ENCODE data around the gene RUNX2.

Gene RUNX2

GRCh38 chr6:45595010-45595851 is 267.1 kb downstream of the RUNX2 start:
- no peak for DNase-seq

- DNase-seq, result no peak
These were observed 269.3 kb downstream of the RUNX2 start for GRCh38 chr6:45597424-45597823.

GRCh38 chr6:45599053-45599452 is 270.9 kb downstream of the RUNX2 start:
- DNase-seq, result no peak

- DNase-seq, result no peak
These were observed 277.8 kb downstream of the RUNX2 start for GRCh38 chr6:45605971-45606370.

DNA sequence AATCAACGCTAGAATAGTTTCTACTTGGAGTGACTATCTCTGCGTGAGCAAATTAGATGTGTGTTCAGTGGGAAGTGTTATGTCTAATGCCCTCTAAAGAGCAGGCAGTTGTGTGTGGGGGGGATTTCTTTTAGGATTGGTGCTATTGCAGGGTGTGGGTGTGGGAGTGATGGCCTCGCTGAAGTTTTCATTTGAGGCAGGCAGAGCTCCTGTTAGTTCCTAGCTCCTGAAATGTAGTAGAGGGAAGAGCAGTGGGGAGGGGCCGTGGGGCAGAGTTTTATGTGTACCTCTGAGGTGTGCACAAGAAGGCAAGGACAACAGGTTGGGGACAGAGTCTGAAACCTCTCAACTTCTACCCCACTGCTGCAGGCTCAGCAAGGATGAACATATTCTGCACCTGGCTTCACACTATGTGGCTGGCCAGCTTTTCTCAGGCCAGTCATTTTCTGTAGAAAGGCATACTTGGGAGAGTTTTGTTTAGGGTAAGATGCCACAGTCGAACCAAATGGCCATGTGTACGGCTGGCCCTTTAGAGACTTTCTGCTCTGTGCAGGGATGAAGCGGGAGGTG is 278.8 kb downstream of the RUNX2 start:
- DNase-seq, result no peak

DNA sequence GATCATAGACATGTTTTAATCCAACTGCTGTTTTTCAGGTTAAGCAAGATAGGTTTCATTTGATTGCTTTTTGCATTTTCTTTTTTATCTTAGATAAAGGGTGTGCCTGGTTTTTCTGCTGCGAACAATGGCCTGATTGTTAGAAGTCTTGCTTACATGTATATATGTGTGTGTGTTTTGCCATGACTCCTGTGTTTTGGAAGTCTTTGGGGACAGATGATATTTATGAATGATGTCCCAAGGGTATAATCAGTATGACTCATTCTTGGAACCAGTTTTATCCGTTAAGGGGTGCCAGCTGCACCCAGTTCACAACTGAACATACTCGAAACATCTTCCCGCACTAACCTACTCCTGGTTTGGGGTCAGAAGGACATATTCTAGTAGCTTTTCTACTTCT is 279.7 kb downstream of the RUNX2 start:
- no peak for DNase-seq

GRCh38 chr6:45608252-45608913 is 280.3 kb downstream of the RUNX2 start:
- DNase-seq, result no peak

DNA sequence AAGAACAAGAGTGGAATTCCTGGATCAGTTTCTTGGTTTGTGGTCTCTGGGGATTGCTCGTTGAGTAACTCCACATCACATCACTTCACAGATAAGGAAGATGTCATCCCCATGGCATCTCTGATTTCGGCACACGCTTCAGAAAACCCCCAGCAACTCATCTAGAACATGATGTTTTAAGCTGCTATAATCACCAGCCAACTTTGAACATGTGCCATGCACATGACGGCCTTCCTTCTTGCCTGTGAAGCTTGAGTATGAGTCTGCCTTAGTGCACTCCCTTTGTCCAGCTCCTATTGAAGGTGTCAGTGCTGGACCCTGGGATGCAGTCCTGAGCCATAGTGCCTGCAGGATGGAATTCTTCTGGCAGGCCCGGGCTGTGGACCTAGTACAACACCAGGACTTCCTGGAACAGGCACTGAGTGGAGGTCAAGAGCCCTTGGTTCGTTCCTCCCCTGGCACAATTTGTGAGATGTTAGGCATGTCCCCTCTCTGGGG is 281.1 kb downstream of the RUNX2 start:
- no peak for DNase-seq

DNA sequence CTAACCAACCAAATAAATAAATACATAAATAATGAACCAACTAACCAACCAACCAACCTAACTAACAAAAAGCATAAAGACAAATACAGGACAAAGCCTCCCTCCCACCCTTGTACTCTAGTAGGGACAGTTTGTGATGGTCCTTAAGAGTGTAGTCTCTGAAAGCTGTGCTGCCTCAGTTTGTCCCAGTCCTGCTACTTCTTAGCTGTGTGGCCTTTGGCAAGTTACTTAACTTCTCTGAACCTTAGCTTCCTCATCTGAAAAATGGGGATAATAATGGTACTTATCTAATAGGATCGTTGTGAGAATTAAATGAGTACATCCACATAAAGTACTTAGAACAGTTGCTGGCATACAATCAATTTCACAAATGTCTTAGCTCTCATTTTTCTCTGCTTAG is 282.2 kb downstream of the RUNX2 start:
- no peak for DNase-seq

DNA sequence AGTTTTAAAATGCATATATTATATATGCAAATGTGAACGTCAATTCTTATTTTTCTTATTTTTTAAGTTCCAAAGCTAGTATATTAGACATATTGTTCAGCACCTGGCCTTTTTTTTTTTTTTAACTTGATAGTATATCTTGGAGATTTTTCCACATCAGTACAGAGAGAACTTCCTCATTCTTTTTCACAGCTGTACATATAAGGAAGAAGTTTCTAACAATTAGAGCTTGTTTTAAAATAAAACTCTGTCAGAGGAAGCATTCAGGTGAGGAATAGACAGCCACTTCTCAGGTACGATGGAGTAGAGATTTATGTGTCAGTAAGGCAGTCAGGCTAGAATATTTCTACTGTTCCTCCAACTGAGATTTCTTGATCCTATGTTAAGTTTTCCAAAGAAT is 282.7 kb downstream of the RUNX2 start:
- DNase-seq, result no peak

- DNase-seq, result no peak
These were observed 283.4 kb downstream of the RUNX2 start for GRCh38 chr6:45611491-45611890.

GRCh38 chr6:45613656-45614055 is 285.5 kb downstream of the RUNX2 start:
- DNase-seq, result no peak

DNA sequence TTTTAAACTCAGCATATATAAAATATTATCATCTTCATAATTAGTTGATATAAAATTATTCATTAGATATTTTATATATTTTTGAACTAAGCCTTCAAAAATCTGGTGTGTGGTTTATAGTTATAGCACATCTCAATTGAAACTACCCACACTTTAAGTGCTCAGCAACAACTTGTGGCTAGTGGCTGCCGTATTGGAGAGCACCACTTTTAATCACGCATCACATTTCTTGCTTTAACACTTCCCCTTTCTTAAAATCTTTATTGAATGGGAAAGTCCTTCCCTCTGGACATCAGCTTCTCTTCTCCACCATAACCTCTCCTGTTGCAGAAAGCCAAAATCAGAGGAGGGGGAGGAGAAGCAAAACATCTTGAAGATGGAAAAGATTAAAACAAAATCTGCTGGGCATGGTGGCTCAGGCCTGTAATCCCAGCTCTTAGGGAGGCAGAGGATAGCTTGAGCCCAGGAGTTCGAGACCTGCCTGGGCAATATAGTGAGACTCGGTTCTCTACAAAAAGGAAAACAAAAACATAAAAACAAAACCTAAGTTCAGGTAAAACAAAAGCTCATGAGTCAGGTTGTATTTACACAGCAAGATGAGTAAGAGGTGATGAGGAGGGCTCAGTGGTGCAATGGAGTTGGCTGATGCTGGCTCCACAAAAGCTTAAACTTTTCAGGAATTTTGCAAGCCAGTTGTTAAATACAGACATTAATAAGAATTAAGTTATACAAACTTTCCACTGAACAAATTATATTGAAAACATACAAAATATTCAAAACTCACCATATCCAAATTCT is 286.6 kb downstream of the RUNX2 start:
- DNase-seq, result no peak

DNA sequence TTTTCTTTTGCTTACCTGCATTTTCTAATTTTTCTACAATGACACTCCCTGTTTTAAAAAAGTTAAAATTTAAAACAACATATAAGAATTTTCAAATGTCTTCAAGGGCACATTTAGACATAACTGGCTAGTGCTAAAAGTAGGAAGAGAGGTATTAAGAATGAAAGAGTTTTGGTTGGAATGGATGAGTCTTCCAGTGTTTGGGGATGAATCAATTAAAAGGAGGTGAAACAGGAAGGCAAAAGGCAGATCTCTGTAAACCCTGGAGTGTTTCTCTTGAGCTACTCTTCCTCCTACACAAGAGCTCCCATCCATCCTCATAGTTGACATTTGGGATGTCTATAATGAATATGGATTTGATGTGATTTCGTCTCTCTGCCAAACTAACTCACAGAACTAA is 288.1 kb downstream of the RUNX2 start:
- no peak for DNase-seq

DNA sequence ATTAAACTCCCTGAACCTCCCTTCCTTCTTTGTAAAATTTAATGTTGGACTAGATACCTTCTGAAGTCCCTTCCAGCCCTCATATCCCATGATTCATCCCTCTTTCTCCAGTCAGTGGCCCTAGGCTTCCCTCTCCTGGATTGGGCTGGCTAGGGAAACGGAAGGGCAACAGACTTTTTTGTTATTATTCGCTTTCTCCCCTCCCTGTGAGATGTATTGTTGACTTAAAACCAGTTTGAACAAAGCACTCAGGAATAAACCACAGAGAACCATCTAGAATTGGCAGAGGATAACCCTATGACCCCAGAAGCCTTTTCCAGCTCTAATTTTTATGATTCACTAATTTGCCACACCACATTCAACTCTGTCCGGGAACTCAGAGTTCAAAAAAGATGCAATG is 289.3 kb downstream of the RUNX2 start:
- no peak for DNase-seq

DNA sequence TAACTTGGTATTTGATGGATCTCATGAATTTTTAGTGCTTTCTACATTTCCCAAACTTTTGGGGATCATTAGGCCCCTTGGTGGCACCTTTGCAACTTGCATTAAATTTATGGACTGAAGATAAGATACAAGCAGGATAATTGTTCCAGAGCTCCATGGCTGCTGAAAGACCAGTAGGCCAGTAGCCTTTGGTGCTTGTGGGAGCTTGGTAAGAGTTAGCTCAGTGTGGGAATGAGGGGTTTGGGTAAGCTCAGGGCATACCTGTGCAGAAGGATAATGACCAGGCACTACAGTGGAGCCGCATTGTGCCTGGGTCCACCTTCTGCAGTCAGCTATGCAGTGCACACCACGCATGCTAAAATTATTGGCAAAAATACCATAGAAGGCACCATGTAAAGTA is 290.1 kb downstream of the RUNX2 start:
- DNase-seq, result no peak

GRCh38 chr6:45619211-45619760 is 291.2 kb downstream of the RUNX2 start:
- no peak for DNase-seq

GRCh38 chr6:45619994-45620471 is 291.9 kb downstream of the RUNX2 start:
- DNase-seq, result no peak

DNA sequence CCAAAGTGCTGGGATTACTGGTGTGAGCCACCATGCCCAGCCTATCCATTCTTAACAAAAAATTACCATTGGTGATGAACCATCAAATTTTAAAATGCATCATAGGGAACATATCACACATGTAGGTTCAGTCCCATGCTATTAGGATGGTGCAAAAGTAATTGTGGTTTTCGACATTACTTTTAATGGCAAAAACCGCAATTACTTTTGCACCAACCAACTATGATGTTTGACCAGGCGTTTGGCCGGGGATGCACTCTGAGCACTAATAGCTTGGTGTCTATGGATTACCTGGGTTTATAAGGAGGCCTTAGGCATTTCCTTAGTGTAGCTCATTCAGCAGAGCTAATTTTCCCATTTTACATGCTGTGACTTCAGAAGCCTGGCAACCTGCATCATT is 296.1 kb downstream of the RUNX2 start:
- no peak for DNase-seq

DNA sequence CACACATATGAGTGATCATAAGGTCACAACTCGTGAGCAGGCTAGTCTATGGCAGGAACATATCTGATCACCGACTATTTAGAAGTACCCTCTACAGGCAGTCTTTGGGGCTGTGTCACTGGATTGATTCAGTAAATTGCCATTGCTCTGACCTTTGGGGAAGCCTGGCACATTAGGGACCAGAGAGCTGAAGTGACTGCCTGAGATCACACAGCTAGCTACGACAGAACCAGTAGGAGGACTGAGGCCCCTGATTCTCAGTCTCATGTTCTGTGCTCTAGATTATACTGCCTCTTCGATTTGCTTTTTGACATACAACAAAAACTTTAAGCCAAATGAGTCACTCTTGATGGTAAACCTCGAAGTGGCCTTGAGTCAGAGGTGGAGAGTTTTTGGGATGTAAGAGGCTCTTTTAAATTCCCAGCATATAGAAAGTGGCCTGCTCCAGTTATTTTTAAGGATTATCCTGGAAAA is 297.1 kb downstream of the RUNX2 start:
- DNase-seq, result no peak

- DNase-seq, result peak; percentile 68
These were observed 298.2 kb downstream of the RUNX2 start for GRCh38 chr6:45626087-45626891.

DNA sequence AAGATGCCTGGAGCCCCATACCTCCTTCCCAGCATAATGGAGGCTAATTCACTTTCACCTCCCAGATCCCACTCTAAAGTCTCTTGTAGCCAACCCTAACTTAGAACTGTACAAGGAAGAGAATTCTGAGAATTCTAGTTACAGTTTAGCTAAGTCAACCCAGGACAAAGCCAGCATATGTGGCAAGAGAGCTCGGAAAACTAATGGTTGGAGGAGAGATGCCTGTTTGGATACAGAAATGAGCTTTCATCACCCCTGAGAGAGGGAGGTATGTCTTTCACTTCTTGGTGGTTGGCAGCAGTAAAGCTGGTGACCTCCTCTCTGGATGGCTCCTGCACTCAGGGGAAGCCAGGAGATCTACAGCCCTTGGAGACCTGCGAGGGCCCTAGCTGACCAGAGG is 302.2 kb downstream of the RUNX2 start:
- no peak for DNase-seq
